K562 (cell line): ENCODE data around the gene TSPAN14. TPM values are rescaled to one million over a fixed set of nuclear protein-coding genes. Genes with fewer than 3 reads are reported as not detected.

Source experiments
- ATAC-seq: fragments of 200-7000 bp; cut with Tn5 transposase; 3 replicates; pipeline ENCODE4 v1.9.1; 2020; ENCODE audit warnings: moderate library complexity
- BruUV-seq: library from RNA; stranded (reverse); fragments of 400-500 nt; replicated peaks from 2 replicates; lab custom pipeline; 2021; lab: Mats Ljungman, UMichigan
- CTCF ChIA-PET: fragments of 300-600 bp; formaldehyde crosslinking; extraction: SDS; loops from one replicate; lab custom pipeline; 2021; ENCODE audit warnings: low intra/inter-chr PET ratio; lab: Yijun Ruan, JAX
- POLR2A ChIA-PET: fragments of 300-600, 350-650 bp; sonication (Branson Sonifier 250); formaldehyde crosslinking; extraction: SDS; loops from one replicate; lab custom pipeline; 2021; ENCODE audit warnings: antibody characterized with exemption, inconsistent platforms; lab: Yijun Ruan, JAX
- DNase-seq, 4 experiments: peaks; one replicate each; pipeline versions ENCODE4 v3.0.0 to v3.0.0-alpha.2; 2011 to 2018; ENCODE audit warnings: low spot score in 3 of 4, mixed read lengths in 3 of 4; ENCODE audit errors: extremely low read depth in 1 of 4
- FAIRE-seq: peaks from 2 replicates; lab custom pipeline; 2011; peaks lifted over from hg19 to GRCh38; lab: Jason Lieb, UNC
- H2AFZ ChIP-seq: 2 replicates; pipeline ENCODE4 v1.6.0; 2011; ENCODE audit warnings: low read depth, low read length, control low read depth, inconsistent platforms
- H3K27ac ChIP-seq: fragments of 200-600 bp; 3 replicates; pipeline ENCODE4 v1.8.0; 2011; ENCODE audit warnings: low read depth, mild to moderate bottlenecking, control low read depth, inconsistent platforms, low read length, moderate library complexity, mixed read lengths; ENCODE audit errors: extremely low read depth
- H3K27me3 ChIP-seq, 2 experiments: fragments of 300-600 bp in 1 of 2; 2 replicates in 1 of 2; 3 replicates in 1 of 2; pipeline versions ENCODE4 v1.6.0 to v1.8.0; 2011; ENCODE audit warnings: inconsistent platforms in 2 of 2, low read length in 2 of 2, mild to moderate bottlenecking in 1 of 2, mixed read lengths in 1 of 2, moderate library complexity in 1 of 2; ENCODE audit not compliant: control insufficient read depth in 2 of 2, insufficient read depth in 2 of 2
- H3K36me3 ChIP-seq: fragments of 300-600 bp; 3 replicates; pipeline ENCODE4 v1.8.0; 2011; ENCODE audit warnings: mild to moderate bottlenecking, low read length, inconsistent platforms; ENCODE audit not compliant: control insufficient read depth, insufficient read depth
- H3K4me1 ChIP-seq, 2 experiments: fragments of 200-600 bp in 1 of 2; replicated peaks in 1 of 2; 2 replicates in 1 of 2; 3 replicates in 1 of 2; pipeline versions ENCODE4 v1.5.1 to v1.8.0; 2011; ENCODE audit warnings: inconsistent platforms in 2 of 2, low read length in 2 of 2, mild to moderate bottlenecking in 1 of 2, mixed read lengths in 1 of 2, moderate library complexity in 1 of 2; ENCODE audit not compliant: control insufficient read depth in 2 of 2, insufficient read depth in 2 of 2
- H3K4me2 ChIP-seq: 2 replicates; pipeline ENCODE4 v1.6.1; 2011; ENCODE audit warnings: low read length, control low read depth, inconsistent platforms, mixed read lengths; ENCODE audit not compliant: insufficient read depth
- H3K4me3 ChIP-seq: fragments of 200-600 bp; sonication (generic), shearing (Covaris generic); 2 replicates; pipeline ENCODE4 v1.5.1; 2016; ENCODE audit warnings: control low read depth, inconsistent platforms
- H3K79me2 ChIP-seq: fragments of 200-600 bp; 3 replicates; pipeline ENCODE4 v1.8.0; 2011; ENCODE audit warnings: low read length, inconsistent platforms; ENCODE audit not compliant: control insufficient read depth, insufficient read depth
- H3K9ac ChIP-seq, 2 experiments: 2 replicates each; pipeline versions ENCODE4 v1.6.0 to v1.6.1; 2011; ENCODE audit warnings: low read depth in 2 of 2, low read length in 2 of 2, control low read depth in 1 of 2, inconsistent platforms in 1 of 2, mild to moderate bottlenecking in 1 of 2, mixed read lengths in 1 of 2; ENCODE audit not compliant: insufficient read depth in 1 of 2
- H3K9me1 ChIP-seq: one replicate; pipeline ENCODE4 v1.6.0; 2011; ENCODE audit warnings: inconsistent platforms, mild to moderate bottlenecking, low read length, moderate library complexity; ENCODE audit not compliant: control insufficient read depth, insufficient read depth
- H3K9me3 ChIP-seq: replicated peaks from 2 replicates; pipeline ENCODE4 v1.5.1; 2011; ENCODE audit warnings: low read depth, low read length, inconsistent platforms; ENCODE audit not compliant: control insufficient read depth, insufficient read depth
- H4K20me1 ChIP-seq: replicated peaks from 2 replicates; pipeline ENCODE4 v1.6.1; 2011; ENCODE audit warnings: low read length, inconsistent platforms, mixed read lengths; ENCODE audit not compliant: control insufficient read depth, insufficient read depth
- CTBP1 ChIP-seq: fragments of 450-650 bp; IDR thresholded peaks from 2 replicates; pipeline ENCODE4 v1.6.1; 2016; ENCODE audit warnings: borderline replicate concordance
- NR2F6 ChIP-seq: fragments of 450-650 bp; formaldehyde crosslinking; IDR thresholded peaks from 2 replicates; pipeline ENCODE4 v1.4.0; 2020; ENCODE audit warnings: mild to moderate bottlenecking
- NR4A1 ChIP-seq, 2 experiments: fragments of 250-450 bp in 1 of 2; fragments of 450-650 bp in 1 of 2; sonication (Bioruptor Pico) in 1 of 2; IDR thresholded peaks; 2 replicates each; pipeline versions ENCODE4 v1.4.0 to v1.6.1; 2016 to 2020; ENCODE audit warnings: mild to moderate bottlenecking in 2 of 2, missing compliant biosample characterization in 1 of 2, missing genetic modification characterization in 1 of 2, moderate library complexity in 1 of 2
- PHF8 ChIP-seq: fragments of 200-600 bp; sonication (generic); IDR thresholded peaks from 2 replicates; pipeline ENCODE4 v1.6.1; 2012; ENCODE audit warnings: mixed run types, mild to moderate bottlenecking, inconsistent platforms, low read length, moderate library complexity, borderline replicate concordance
- ZNF146 ChIP-seq: IDR thresholded peaks from one replicate; pipeline ENCODE4 v1.6.1; 2018; ENCODE audit warnings: missing compliant biosample characterization; ENCODE audit not compliant: unreplicated experiment
- WGBS: fragments of 100-300 bp; shearing (Covaris generic); methylation state at CpG from one replicate; pipeline ENCODE4 v1.1.6; 2016; ENCODE audit warnings: low coverage, mixed read lengths; ENCODE audit not compliant: insufficient coverage; ENCODE audit errors: missing lambda C conversion rate; 5-methylcytosine and 5-hydroxymethylcytosine counted together
- in situ Hi-C: fragments of 300-500 bp; cut with MboI; formaldehyde crosslinking; loops from 4 replicates; pipeline ENCODE4 v1.15.0; 2018; ENCODE audit warnings: inconsistent platforms, mixed read lengths
- intact Hi-C: fragments of 100-400 bp; cut with micrococcal nuclease; formaldehyde crosslinking; loops from 2 replicates; pipeline ENCODE4 v1.14.2; 2022
- polyA plus RNA-seq, 8 experiments: library from polyadenylated mRNA; depleted of rRNA in 4 of 8; stranded (reverse) in 5 of 8; unstranded in 3 of 8; fragments of >200 nt; fragmentation: Nextera tagmentation in 2 of 8; fragmentation: Illumina TruSeq in 1 of 8; extraction: Ambion mirVana in 2 of 8; extraction: Trizol in 1 of 8; gene quantifications; 2 replicates each; pipeline versions ENCODE4 v1.2.1 to v1.2.3, GENCODE V29; 2011 to 2014; ENCODE audit warnings: inconsistent platforms in 1 of 8, missing spikeins in 1 of 8
- total RNA-seq, 7 experiments: library from RNA; depleted of rRNA in 6 of 7; stranded (reverse); fragments of >200 nt in 6 of 7; fragmentation: Illumina TruSeq in 2 of 7; extraction: Trizol in 2 of 7; gene quantifications; 2 replicates each; pipeline versions ENCODE4 v1.2.1 to v1.2.3, GENCODE V29; 2011 to 2021; ENCODE audit warnings: low replicate concordance in 1 of 7
- TF ChIP-seq, protein P1 (sequence below), 2 experiments: fragments of 250-450 bp in 1 of 2; fragments of 450-650 bp in 1 of 2; sonication (Bioruptor Pico) in 1 of 2; IDR thresholded peaks; 2 replicates each; pipeline versions ENCODE4 v1.6.1 to v1.8.0; 2016 to 2021; ENCODE audit warnings: mild to moderate bottlenecking in 2 of 2, moderate library complexity in 2 of 2, missing compliant biosample characterization in 1 of 2, missing genetic modification characterization in 1 of 2
- TF ChIP-seq, protein P2 (sequence below): fragments of 450-650 bp; IDR thresholded peaks from 2 replicates; pipeline ENCODE4 v1.6.1; 2016; ENCODE audit warnings: mild to moderate bottlenecking
- TF ChIP-seq, protein P3 (sequence below): IDR thresholded peaks from 2 replicates; pipeline ENCODE4 v1.6.1; 2012; ENCODE audit warnings: low read depth, low read length, improper control_type of control experiment, borderline replicate concordance
- TF ChIP-seq, protein P4 (sequence below): sonication (generic); IDR thresholded peaks from 2 replicates; pipeline ENCODE4 v1.6.1; 2016

Gene TSPAN14
- total and polyA plus RNA-seq, 9 of the 15 experiments (the other 6 are each of a cell fraction or from before 2014, with no cell fraction given): 5.8 to 92.9 (median 23.3) TPM

DNA sequence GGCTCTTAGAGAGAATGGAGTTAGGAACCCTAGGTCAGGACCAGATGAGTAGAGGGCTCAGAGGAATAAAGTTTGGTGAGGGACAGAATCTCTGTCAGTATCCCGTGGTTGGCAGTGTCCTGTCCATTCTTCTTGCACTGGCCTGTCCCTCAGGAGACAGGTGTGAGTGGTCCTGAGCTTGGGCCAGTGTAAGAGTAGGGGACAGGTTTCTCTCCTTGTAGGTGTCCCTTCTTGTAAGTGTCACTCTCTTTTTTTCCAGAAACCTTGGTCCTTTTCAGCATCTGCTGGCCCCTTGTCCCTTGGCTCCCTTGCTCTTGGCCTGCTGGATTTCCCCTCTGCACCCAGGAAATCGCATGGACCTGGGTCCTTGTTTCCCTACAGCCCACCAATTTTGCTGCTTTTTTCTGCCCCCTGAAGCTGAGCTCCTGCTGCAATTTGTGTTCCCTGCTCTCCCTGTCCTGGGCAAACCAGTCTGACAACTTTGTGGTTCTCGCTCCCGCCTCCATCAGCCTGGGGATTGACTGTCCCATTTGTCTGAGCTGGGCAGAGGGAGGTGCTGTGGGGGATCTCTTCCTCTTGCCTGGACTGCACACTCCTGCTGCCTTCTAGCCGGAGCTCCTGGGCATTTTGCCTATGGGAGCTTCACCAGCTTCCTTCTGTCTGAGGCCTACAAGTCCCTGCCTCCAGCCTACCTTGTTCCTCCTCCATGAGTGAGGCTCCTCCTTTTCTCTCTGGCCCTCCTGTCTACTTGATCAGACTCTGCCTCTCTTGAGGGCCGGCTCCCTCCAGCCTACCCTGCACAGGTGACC is 6.5 kb downstream of the TSPAN14 start:
- CTCF ChIA-PET: no interaction called here
- Histone ChIP-seq H3K27ac (0 out of 3 replicates have a peak overlapping the region, but pooled peaks have one; percentile 5), H3K9ac (peak overlapping the region; percentile 54 to 83), H3K4me3 (no peak overlapping the region), H2AFZ (no peak overlapping the region), H3K4me1 (peaks cover 79 to 91% of the 10 kb centered on the region in 2 experiments), H3K9me1 (peaks cover 5% of the 10 kb centered on the region), H3K36me3 (peaks cover 51% of the 10 kb centered on the region), H3K27me3 (no peaks in the 10 kb centered on the region), H3K79me2 (peaks cover 99% of the 10 kb centered on the region), H3K9me3 (no peaks in the 10 kb centered on the region), H4K20me1 (peaks cover 30% of the 10 kb centered on the region), H3K4me2 (peak overlapping the region; percentile 27; the same call in 1 of the 2 replicates)
- POLR2A ChIA-PET: interaction anchor here (1.0 to 1.2 kb wide), 2 partner anchors 10 to 36 kb away, joined by 3 to 5 read pairs; no protein-coding TSS in a partner anchor
- 73% methylated on average over 6 of the region's 6 CpGs for WGBS
- ATAC-seq (peak; percentile 16), DNase-seq (peak in 1 of 4 experiments; percentile 51), FAIRE-seq (peak; percentile 40)
- no peak for TF ChIP-seq PHF8
- 0 out of 2 replicates have a peak, but pooled peaks have one; percentile 7 for TF ChIP-seq CTBP1
- TF ChIP-seq NR2F6 (CRISPR knock-in tag): no peak
- no peak for TF ChIP-seq ZNF146 (CRISPR knock-in tag)
- peak; percentile 46; the same call in 1 of the 2 replicates for TF ChIP-seq NR4A1 (CRISPR knock-in tag; IDR thresholded peaks at IDR 0.05)
- TF ChIP-seq NR4A1 (tag; IDR thresholded peaks at IDR 0.05): no peak
- TF ChIP-seq, protein P1, sequence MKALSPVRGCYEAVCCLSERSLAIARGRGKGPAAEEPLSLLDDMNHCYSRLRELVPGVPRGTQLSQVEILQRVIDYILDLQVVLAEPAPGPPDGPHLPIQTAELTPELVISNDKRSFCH (CRISPR knock-in tag; IDR thresholded peaks at IDR 0.05): no peak
- TF ChIP-seq, protein P1 (tag; IDR thresholded peaks at IDR 0.05): no peak
- TF ChIP-seq, protein P2, sequence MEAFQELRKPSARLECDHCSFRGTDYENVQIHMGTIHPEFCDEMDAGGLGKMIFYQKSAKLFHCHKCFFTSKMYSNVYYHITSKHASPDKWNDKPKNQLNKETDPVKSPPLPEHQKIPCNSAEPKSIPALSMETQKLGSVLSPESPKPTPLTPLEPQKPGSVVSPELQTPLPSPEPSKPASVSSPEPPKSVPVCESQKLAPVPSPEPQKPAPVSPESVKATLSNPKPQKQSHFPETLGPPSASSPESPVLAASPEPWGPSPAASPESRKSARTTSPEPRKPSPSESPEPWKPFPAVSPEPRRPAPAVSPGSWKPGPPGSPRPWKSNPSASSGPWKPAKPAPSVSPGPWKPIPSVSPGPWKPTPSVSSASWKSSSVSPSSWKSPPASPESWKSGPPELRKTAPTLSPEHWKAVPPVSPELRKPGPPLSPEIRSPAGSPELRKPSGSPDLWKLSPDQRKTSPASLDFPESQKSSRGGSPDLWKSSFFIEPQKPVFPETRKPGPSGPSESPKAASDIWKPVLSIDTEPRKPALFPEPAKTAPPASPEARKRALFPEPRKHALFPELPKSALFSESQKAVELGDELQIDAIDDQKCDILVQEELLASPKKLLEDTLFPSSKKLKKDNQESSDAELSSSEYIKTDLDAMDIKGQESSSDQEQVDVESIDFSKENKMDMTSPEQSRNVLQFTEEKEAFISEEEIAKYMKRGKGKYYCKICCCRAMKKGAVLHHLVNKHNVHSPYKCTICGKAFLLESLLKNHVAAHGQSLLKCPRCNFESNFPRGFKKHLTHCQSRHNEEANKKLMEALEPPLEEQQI: no peak
- TF ChIP-seq, protein P3, sequence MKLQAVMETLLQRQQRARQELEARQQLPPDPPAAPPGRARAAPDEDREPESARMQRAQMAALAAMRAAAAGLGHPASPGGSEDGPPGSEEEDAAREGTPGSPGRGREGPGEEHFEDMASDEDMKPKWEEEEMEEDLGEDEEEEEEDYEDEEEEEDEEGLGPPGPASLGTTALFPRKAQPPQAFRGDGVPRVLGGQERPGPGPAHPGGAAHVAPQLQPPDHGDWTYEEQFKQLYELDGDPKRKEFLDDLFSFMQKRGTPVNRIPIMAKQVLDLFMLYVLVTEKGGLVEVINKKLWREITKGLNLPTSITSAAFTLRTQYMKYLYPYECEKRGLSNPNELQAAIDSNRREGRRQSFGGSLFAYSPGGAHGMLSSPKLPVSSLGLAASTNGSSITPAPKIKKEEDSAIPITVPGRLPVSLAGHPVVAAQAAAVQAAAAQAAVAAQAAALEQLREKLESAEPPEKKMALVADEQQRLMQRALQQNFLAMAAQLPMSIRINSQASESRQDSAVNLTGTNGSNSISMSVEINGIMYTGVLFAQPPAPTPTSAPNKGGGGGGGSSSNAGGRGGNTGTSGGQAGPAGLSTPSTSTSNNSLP: no peak
- TF ChIP-seq, protein P4, sequence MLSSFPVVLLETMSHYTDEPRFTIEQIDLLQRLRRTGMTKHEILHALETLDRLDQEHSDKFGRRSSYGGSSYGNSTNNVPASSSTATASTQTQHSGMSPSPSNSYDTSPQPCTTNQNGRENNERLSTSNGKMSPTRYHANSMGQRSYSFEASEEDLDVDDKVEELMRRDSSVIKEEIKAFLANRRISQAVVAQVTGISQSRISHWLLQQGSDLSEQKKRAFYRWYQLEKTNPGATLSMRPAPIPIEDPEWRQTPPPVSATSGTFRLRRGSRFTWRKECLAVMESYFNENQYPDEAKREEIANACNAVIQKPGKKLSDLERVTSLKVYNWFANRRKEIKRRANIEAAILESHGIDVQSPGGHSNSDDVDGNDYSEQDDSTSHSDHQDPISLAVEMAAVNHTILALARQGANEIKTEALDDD: no peak
- intact Hi-C loops: no loop called here
- in situ Hi-C loops: no loop called here
- no TSS peak for BruUV-seq
